Endothelial cell of umbilical vein (primary cell): ENCODE data around the gene TOP1. TPM values are rescaled to one million over a fixed set of nuclear protein-coding genes. Genes with fewer than 3 reads are reported as not detected.
A peak's percentile ranks its signal among the peaks of the same experiment; 100 is the strongest.

Experiments used
- BruUV-seq: library from RNA; stranded (reverse); fragments of 400-500 nt; replicated peaks from 2 replicates; lab custom pipeline; 2021; lab: Mats Ljungman, UMichigan
- CTCF ChIA-PET: fragments of 300-600, 350-600 bp; sonication (Branson Sonifier 250); formaldehyde crosslinking; loops from one replicate; lab custom pipeline; 2021; ENCODE audit warnings: antibody characterized with exemption, inconsistent platforms; lab: Charles Lee
- POLR2A ChIA-PET: fragments of 300-600, 350-600 bp; sonication (Branson Sonifier 250); formaldehyde crosslinking; loops from one replicate; lab custom pipeline; 2021; ENCODE audit warnings: antibody characterized with exemption, inconsistent platforms; lab: Charles Lee
- DNase-seq: peaks from one replicate; pipeline ENCODE4 v3.0.0-alpha.2; 2011; ENCODE audit warnings: low read depth, low spot score
- FAIRE-seq: peaks from 2 replicates; lab custom pipeline; 2011; peaks lifted over from hg19 to GRCh38; lab: Jason Lieb, UNC
- H2AFZ ChIP-seq: 2 replicates; pipeline ENCODE4 v1.6.0; 2012; ENCODE audit warnings: low read depth, low read length, control low read depth, inconsistent platforms
- H3K27ac ChIP-seq: 2 replicates; pipeline ENCODE4 v1.5.1; 2011; ENCODE audit warnings: low read depth, mild to moderate bottlenecking, control low read depth, low read length, moderate library complexity; ENCODE audit not compliant: insufficient read depth
- H3K27me3 ChIP-seq, 2 experiments: 2 replicates each; pipeline versions ENCODE4 v1.6.0 to v1.6.1; 2011; ENCODE audit warnings: low read length in 2 of 2, mixed read lengths in 1 of 2; ENCODE audit not compliant: control insufficient read depth in 2 of 2, insufficient read depth in 2 of 2
- H3K36me3 ChIP-seq, 2 experiments: 2 replicates in 1 of 2; 3 replicates in 1 of 2; pipeline ENCODE4 v1.5.1; 2011; ENCODE audit warnings: low read length in 2 of 2, mild to moderate bottlenecking in 1 of 2, moderate library complexity in 1 of 2; ENCODE audit not compliant: control insufficient read depth in 2 of 2, insufficient read depth in 2 of 2; ENCODE audit errors: extremely low read depth in 1 of 2
- H3K4me1 ChIP-seq: 3 replicates; pipeline ENCODE4 v1.5.1; 2011; ENCODE audit warnings: mild to moderate bottlenecking, low read length; ENCODE audit not compliant: control insufficient read depth, insufficient read depth; ENCODE audit errors: extremely low read depth
- H3K4me2 ChIP-seq: 2 replicates; pipeline ENCODE4 v1.6.1; 2011; ENCODE audit warnings: low read length, control low read depth, mixed read lengths; ENCODE audit not compliant: insufficient read depth
- H3K4me3 ChIP-seq, 3 experiments: fragments of 200-600 bp in 1 of 3; sonication (generic), shearing (Covaris generic) in 1 of 3; replicated peaks in 1 of 3; 2 replicates each; pipeline ENCODE4 v1.5.1; 2011 to 2016; ENCODE audit warnings: control low read depth in 3 of 3, low read length in 3 of 3, mild to moderate bottlenecking in 2 of 3, inconsistent platforms in 1 of 3, low read depth in 1 of 3, moderate library complexity in 1 of 3; ENCODE audit not compliant: insufficient read depth in 1 of 3
- H3K79me2 ChIP-seq: 2 replicates; pipeline ENCODE4 v1.6.0; 2012; ENCODE audit warnings: low read length, inconsistent platforms; ENCODE audit not compliant: control insufficient read depth, insufficient read depth
- H3K9ac ChIP-seq: replicated peaks from 2 replicates; pipeline ENCODE3; 2011; ENCODE audit warnings: low read length, control low read depth; ENCODE audit not compliant: insufficient read depth; ENCODE audit errors: extremely low read depth
- H3K9me1 ChIP-seq: replicated peaks from 3 replicates; pipeline ENCODE4 v1.6.0; 2011; ENCODE audit warnings: mild to moderate bottlenecking, low read length; ENCODE audit not compliant: control insufficient read depth, insufficient read depth; ENCODE audit errors: extremely low read depth
- H3K9me3 ChIP-seq: replicated peaks from 2 replicates; pipeline ENCODE4 v1.5.1; 2012; ENCODE audit warnings: low read length, inconsistent platforms; ENCODE audit not compliant: control insufficient read depth, insufficient read depth
- H4K20me1 ChIP-seq: replicated peaks from 2 replicates; pipeline ENCODE3; 2011; ENCODE audit warnings: mild to moderate bottlenecking, low read length; ENCODE audit not compliant: control insufficient read depth, insufficient read depth; ENCODE audit errors: extremely low read depth
- EZH2 ChIP-seq: IDR thresholded peaks from 2 replicates; pipeline ENCODE4 v1.6.1; 2012; ENCODE audit warnings: borderline replicate concordance, low read depth, mild to moderate bottlenecking, moderate library complexity, low read length, inconsistent platforms; ENCODE audit not compliant: severe bottlenecking
- FOS ChIP-seq: IDR thresholded peaks from 2 replicates; pipeline ENCODE4 v1.6.1; 2011; ENCODE audit warnings: mild to moderate bottlenecking, low read length, moderate library complexity, borderline replicate concordance; ENCODE audit not compliant: insufficient read depth
- GATA2 ChIP-seq: IDR thresholded peaks from 2 replicates; pipeline ENCODE4 v1.7.0; 2011; ENCODE audit warnings: low read depth, mild to moderate bottlenecking, moderate library complexity, mixed read lengths, low read length; ENCODE audit not compliant: insufficient read length, insufficient read depth
- JUN ChIP-seq: IDR thresholded peaks from 2 replicates; pipeline ENCODE4 v1.6.1; 2011; ENCODE audit warnings: borderline replicate concordance, low read depth; ENCODE audit not compliant: insufficient read length, insufficient read depth
- MYC ChIP-seq: IDR thresholded peaks from one replicate; pipeline ENCODE4 v1.6.1; 2011; ENCODE audit warnings: mild to moderate bottlenecking, low read depth, low read length
- POLR2A ChIP-seq: IDR thresholded peaks from 2 replicates; pipeline ENCODE4 v1.6.1; 2012; ENCODE audit warnings: low read depth, mild to moderate bottlenecking, control low read depth, low read length
- POLR2AphosphoS5 ChIP-seq: IDR thresholded peaks from 2 replicates; pipeline ENCODE4 v1.6.1; 2012; ENCODE audit warnings: low read depth, mild to moderate bottlenecking, control low read depth, low read length, moderate library complexity; ENCODE audit not compliant: insufficient read depth
- dilution Hi-C: fragments of 300-500 bp; cut with MboI; formaldehyde crosslinking; loops from one replicate; pipeline ENCODE4 v1.15.0; 2019; ENCODE audit warnings: low sequenced_read_pairs; ENCODE audit not compliant: extremely low pct_ligation_motif_present
- intact Hi-C: fragments of 100-400 bp; cut with micrococcal nuclease; formaldehyde crosslinking; loops from one replicate; pipeline ENCODE4 v1.10.0; 2022
- polyA plus RNA-seq, 4 experiments: library from polyadenylated mRNA; depleted of rRNA in 3 of 4; stranded (reverse) in 3 of 4; unstranded in 1 of 4; fragments of >200 nt; gene quantifications; 2 replicates each; pipeline versions ENCODE4 v1.2.1 to v1.2.3, GENCODE V29; 2011 to 2012; ENCODE audit warnings: missing spikeins in 1 of 4
- total RNA-seq: library from RNA; stranded (reverse); gene quantifications from 2 replicates; pipeline ENCODE4 v1.2.3, GENCODE V29; 2021
- TF ChIP-seq, protein P1 (sequence below): IDR thresholded peaks from 2 replicates; pipeline ENCODE4 v1.6.1; 2011; ENCODE audit not compliant: insufficient read depth, insufficient read length
- TF ChIP-seq, protein P2 (sequence below), 2 donors: IDR thresholded peaks; 1 replicate in 1 of 2; 2 replicates in 1 of 2; pipeline ENCODE4 v1.5.1; 2011; ENCODE audit warnings: low read length in 2 of 2, mild to moderate bottlenecking in 2 of 2, moderate library complexity in 2 of 2, control low read depth in 1 of 2, inconsistent platforms in 1 of 2, low read depth in 1 of 2; ENCODE audit not compliant: insufficient read depth in 1 of 2; ENCODE audit errors: extremely low read depth in 1 of 2

The TOP1 gene
- total and polyA plus RNA-seq, 2 donors (not counting 3 experiments of a cell fraction or from before 2014, with no cell fraction given), result 7.0 to 77.4 TPM

- CTCF ChIA-PET, result interaction anchor here (0.8 to 8.2 kb wide), 3 partner anchors 42 to 59 kb away, joined by 3 to 84 read pairs (median 4); no protein-coding TSS in a partner anchor
- no TSS peak for BruUV-seq
- no peak overlapping the region for H2AFZ ChIP-seq
These were observed 19.3 kb downstream of the TOP1 start for GRCh38 chr20:41047975-41048305.

More at GRCh38 chr20:41047975-41048305, 19.3 kb downstream of the TOP1 start:
- Histone ChIP-seq H3K9ac (no peak overlapping the region), H4K20me1 (peaks cover 16% of the 10 kb centered on the region), H3K27ac (no peak overlapping the region), H3K4me2 (peak overlapping the region; percentile 49), H3K4me1 (peaks cover 31% of the 10 kb centered on the region), H3K9me1 (no peaks in the 10 kb centered on the region), H3K27me3 (no peaks in the 10 kb centered on the region), H3K79me2 (peaks cover 99% of the 10 kb centered on the region), H3K36me3 (no peaks in the 10 kb centered on the region), H3K9me3 (no peaks in the 10 kb centered on the region), H3K4me3 (no peak overlapping the region)
- no peak for FAIRE-seq
- intact Hi-C loops, result no loop called here
- dilution Hi-C loops, result no loop called here
- no peak for DNase-seq
- POLR2A ChIA-PET, result interaction anchor here (0.7 to 1.2 kb wide), 2 partner anchors 29 to 57 kb away, joined by 3 read pairs; no protein-coding TSS in a partner anchor
- TF ChIP-seq, protein P1, sequence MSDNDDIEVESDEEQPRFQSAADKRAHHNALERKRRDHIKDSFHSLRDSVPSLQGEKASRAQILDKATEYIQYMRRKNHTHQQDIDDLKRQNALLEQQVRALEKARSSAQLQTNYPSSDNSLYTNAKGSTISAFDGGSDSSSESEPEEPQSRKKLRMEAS, result no peak
- TF ChIP-seq GATA2 (no peak), JUN (no peak), EZH2 (no peak), FOS (no peak), POLR2A (no peak), MYC (no peak), POLR2AphosphoS5 (no peak)
- TF ChIP-seq, protein P2, sequence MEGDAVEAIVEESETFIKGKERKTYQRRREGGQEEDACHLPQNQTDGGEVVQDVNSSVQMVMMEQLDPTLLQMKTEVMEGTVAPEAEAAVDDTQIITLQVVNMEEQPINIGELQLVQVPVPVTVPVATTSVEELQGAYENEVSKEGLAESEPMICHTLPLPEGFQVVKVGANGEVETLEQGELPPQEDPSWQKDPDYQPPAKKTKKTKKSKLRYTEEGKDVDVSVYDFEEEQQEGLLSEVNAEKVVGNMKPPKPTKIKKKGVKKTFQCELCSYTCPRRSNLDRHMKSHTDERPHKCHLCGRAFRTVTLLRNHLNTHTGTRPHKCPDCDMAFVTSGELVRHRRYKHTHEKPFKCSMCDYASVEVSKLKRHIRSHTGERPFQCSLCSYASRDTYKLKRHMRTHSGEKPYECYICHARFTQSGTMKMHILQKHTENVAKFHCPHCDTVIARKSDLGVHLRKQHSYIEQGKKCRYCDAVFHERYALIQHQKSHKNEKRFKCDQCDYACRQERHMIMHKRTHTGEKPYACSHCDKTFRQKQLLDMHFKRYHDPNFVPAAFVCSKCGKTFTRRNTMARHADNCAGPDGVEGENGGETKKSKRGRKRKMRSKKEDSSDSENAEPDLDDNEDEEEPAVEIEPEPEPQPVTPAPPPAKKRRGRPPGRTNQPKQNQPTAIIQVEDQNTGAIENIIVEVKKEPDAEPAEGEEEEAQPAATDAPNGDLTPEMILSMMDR (IDR thresholded peaks at IDR 0.05; ENCODE audit: extremely low read depth in 1 of 2, insufficient read depth in 1 of 2, low read depth in 1 of 2, low read length in 2 of 2), result no peak
